Measurements from ENCODE around the gene SPRED3. TPM values are rescaled to one million over a fixed set of nuclear protein-coding genes. Genes with fewer than 3 reads are reported as not detected.
"Not testable (repeated sequence)": the region's sequence is repeated elsewhere in the genome, so short reads cannot be mapped to it uniquely, and the experiment has no call there.

SPRED3 gene
- polyA plus RNA-seq, 1 donor from 2014 or later: 4.9 TPM

DNA sequence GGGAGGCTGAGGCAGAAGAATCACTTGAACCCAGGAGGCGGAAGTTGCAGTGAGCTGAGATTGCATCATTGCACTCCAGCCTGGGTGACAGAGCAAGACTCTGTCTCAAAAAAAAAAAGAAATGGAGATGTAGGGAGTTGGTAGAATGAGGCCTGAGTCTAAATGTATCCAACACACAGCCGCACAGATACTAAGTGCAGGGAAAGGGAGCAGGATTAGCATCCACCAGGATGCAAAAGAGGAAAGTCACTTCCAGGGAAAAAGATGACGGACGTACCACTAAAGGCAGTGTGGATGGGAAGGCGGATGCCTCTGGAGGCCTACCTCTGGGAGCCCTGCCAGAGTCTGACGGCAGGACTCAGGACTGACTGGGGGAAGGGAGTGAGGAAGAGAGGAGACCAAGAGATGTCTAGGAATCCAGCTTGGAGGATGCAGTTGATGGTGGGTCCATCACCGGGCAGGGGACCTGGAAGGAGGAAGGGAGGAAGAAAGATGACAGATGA, 21.2 kb downstream of the SPRED3 start:
- H3K27ac ChIP-seq (ENCODE audit: low read length): no peak overlapping the region
- no peak overlapping the region for H2AFZ ChIP-seq (ENCODE audit: low read depth, low read length)
- H3K27me3 ChIP-seq (ENCODE audit: insufficient read depth, low read depth, low read length): no peaks in the 10 kb centered on the region
- H3K9me3 ChIP-seq (ENCODE audit: low read length): no peaks in the 10 kb centered on the region
- no peaks in the 10 kb centered on the region for H3K79me2 ChIP-seq (replicated peaks; ENCODE audit: insufficient read depth, low read length)
- no peak overlapping the region for H3K4me3 ChIP-seq (ENCODE audit: low read length)
- H3K9ac ChIP-seq (ENCODE audit: low read length): no peak overlapping the region
- no peaks in the 10 kb centered on the region for H3F3A ChIP-seq (ENCODE audit: insufficient read depth, low read length, poor library complexity, severe bottlenecking)
- no peaks in the 10 kb centered on the region for H3K9me2 ChIP-seq (ENCODE audit: insufficient read depth, low read length)
- TF ChIP-seq POLR2AphosphoS5 (IDR thresholded peaks at IDR 0.05) (no peak), TAF1 (IDR thresholded peaks at IDR 0.05; ENCODE audit: low read depth) (no peak), SMC3 (conservative IDR thresholded peaks at IDR 0.05; ENCODE audit: poor library complexity) (no peak), EZH2 (IDR thresholded peaks at IDR 0.05; ENCODE audit: borderline replicate concordance, insufficient read depth, low read length, poor library complexity, severe bottlenecking) (no peak), MXI1 (conservative IDR thresholded peaks at IDR 0.05; ENCODE audit: poor library complexity, severe bottlenecking) (no peak), EP300 (conservative IDR thresholded peaks at IDR 0.05; ENCODE audit: poor library complexity, severe bottlenecking) (no peak), RAD21 (conservative IDR thresholded peaks at IDR 0.05) (no peak)
- TF ChIP-seq, protein P1, sequence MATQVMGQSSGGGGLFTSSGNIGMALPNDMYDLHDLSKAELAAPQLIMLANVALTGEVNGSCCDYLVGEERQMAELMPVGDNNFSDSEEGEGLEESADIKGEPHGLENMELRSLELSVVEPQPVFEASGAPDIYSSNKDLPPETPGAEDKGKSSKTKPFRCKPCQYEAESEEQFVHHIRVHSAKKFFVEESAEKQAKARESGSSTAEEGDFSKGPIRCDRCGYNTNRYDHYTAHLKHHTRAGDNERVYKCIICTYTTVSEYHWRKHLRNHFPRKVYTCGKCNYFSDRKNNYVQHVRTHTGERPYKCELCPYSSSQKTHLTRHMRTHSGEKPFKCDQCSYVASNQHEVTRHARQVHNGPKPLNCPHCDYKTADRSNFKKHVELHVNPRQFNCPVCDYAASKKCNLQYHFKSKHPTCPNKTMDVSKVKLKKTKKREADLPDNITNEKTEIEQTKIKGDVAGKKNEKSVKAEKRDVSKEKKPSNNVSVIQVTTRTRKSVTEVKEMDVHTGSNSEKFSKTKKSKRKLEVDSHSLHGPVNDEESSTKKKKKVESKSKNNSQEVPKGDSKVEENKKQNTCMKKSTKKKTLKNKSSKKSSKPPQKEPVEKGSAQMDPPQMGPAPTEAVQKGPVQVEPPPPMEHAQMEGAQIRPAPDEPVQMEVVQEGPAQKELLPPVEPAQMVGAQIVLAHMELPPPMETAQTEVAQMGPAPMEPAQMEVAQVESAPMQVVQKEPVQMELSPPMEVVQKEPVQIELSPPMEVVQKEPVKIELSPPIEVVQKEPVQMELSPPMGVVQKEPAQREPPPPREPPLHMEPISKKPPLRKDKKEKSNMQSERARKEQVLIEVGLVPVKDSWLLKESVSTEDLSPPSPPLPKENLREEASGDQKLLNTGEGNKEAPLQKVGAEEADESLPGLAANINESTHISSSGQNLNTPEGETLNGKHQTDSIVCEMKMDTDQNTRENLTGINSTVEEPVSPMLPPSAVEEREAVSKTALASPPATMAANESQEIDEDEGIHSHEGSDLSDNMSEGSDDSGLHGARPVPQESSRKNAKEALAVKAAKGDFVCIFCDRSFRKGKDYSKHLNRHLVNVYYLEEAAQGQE (IDR thresholded peaks at IDR 0.05; ENCODE audit: borderline replicate concordance): no peak
- TF ChIP-seq, protein P2, sequence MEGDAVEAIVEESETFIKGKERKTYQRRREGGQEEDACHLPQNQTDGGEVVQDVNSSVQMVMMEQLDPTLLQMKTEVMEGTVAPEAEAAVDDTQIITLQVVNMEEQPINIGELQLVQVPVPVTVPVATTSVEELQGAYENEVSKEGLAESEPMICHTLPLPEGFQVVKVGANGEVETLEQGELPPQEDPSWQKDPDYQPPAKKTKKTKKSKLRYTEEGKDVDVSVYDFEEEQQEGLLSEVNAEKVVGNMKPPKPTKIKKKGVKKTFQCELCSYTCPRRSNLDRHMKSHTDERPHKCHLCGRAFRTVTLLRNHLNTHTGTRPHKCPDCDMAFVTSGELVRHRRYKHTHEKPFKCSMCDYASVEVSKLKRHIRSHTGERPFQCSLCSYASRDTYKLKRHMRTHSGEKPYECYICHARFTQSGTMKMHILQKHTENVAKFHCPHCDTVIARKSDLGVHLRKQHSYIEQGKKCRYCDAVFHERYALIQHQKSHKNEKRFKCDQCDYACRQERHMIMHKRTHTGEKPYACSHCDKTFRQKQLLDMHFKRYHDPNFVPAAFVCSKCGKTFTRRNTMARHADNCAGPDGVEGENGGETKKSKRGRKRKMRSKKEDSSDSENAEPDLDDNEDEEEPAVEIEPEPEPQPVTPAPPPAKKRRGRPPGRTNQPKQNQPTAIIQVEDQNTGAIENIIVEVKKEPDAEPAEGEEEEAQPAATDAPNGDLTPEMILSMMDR (IDR thresholded peaks at IDR 0.05; ENCODE audit: poor library complexity, severe bottlenecking): no peak
- H3K36me3 ChIP-seq (ENCODE audit: insufficient read depth, low read length): no peaks in the 10 kb centered on the region
- no peak overlapping the region for H3K4me2 ChIP-seq (ENCODE audit: low read length)
- no peaks in the 10 kb centered on the region for H4K20me1 ChIP-seq (ENCODE audit: insufficient read depth)

DNA sequence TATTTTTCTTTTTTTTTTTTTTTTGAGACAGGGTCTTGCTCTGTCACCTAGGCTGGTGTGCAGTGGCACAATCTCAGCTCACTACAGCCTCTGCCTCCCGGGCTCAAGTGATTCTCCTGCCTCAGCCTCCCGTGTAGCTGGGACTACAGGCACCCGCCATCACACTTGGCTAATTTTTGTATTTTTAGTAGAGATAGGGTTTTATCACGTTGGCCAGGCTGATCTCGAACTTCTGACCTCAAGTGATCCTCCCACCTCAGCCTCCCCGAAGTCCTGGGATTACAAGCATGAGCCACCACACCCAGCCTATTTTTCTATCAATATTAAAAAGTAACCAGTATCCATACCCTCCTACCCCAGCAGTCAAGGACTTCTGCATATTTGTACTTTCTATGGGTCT, 21.9 kb downstream of the SPRED3 start:
- not testable (repeated sequence) for H4K20me1 ChIP-seq (ENCODE audit: insufficient read depth); H3K4me2 ChIP-seq (ENCODE audit: low read length); H3K9ac ChIP-seq (ENCODE audit: low read length); H3K36me3 ChIP-seq (ENCODE audit: insufficient read depth, low read length); H3K79me2 ChIP-seq (replicated peaks; ENCODE audit: insufficient read depth, low read length); H3K4me3 ChIP-seq (ENCODE audit: low read length); H3F3A ChIP-seq (ENCODE audit: insufficient read depth, low read length, poor library complexity, severe bottlenecking); H2AFZ ChIP-seq (ENCODE audit: low read depth, low read length); H3K27ac ChIP-seq (ENCODE audit: low read length); H3K9me2 ChIP-seq (ENCODE audit: insufficient read depth, low read length); H3K27me3 ChIP-seq (ENCODE audit: insufficient read depth, low read depth, low read length); H3K9me3 ChIP-seq (ENCODE audit: low read length)

Data from neural cell (in vitro differentiated cells).